Fibroblast of lung (primary cell): ENCODE measurements around the gene RPH3AL. TPM values are rescaled to one million over a fixed set of nuclear protein-coding genes. Genes with fewer than 3 reads are reported as not detected.

Source experiments
- DNase-seq, 2 donors: peaks; one replicate each; pipeline versions ENCODE4 v3.0.0 to v3.0.0-alpha.2; 2010; ENCODE audit warnings: low read depth in 2 of 2
- H2AFZ ChIP-seq: 2 replicates; pipeline ENCODE4 v1.5.1; 2012; ENCODE audit warnings: low read length, control low read depth, inconsistent platforms
- H3K27ac ChIP-seq: 2 replicates; pipeline ENCODE4 v1.5.1; 2011; ENCODE audit warnings: low read length, control low read depth; ENCODE audit not compliant: insufficient read depth
- H3K27me3 ChIP-seq: 2 replicates; pipeline ENCODE4 v1.5.1; 2011; ENCODE audit warnings: mild to moderate bottlenecking, low read length; ENCODE audit not compliant: control insufficient read depth, insufficient read depth
- H3K36me3 ChIP-seq: 2 replicates; pipeline ENCODE4 v1.5.1; 2011; ENCODE audit warnings: low read length; ENCODE audit not compliant: control insufficient read depth, insufficient read depth
- H3K4me1 ChIP-seq: 2 replicates; pipeline ENCODE4 v1.5.1; 2011; ENCODE audit warnings: low read length; ENCODE audit not compliant: control insufficient read depth, insufficient read depth; ENCODE audit errors: extremely low read depth
- H3K4me2 ChIP-seq: 2 replicates; pipeline ENCODE4 v1.5.1; 2011; ENCODE audit warnings: low read length, control low read depth; ENCODE audit not compliant: insufficient read depth; ENCODE audit errors: extremely low read depth
- H3K4me3 ChIP-seq, 4 experiments: fragments of 200-600 bp in 1 of 4; sonication (generic) in 1 of 4; replicated peaks in 1 of 4; 2 replicates each; pipeline ENCODE4 v1.5.1; 2011 to 2016; ENCODE audit warnings: low read length in 4 of 4, low read depth in 3 of 4, mild to moderate bottlenecking in 3 of 4, control low read depth in 2 of 4, inconsistent platforms in 1 of 4, mixed read lengths in 1 of 4; ENCODE audit not compliant: insufficient read depth in 1 of 4; ENCODE audit errors: control extremely low read depth in 1 of 4
- H3K79me2 ChIP-seq: 2 replicates; pipeline ENCODE4 v1.5.1; 2012; ENCODE audit warnings: mild to moderate bottlenecking, low read length, inconsistent platforms; ENCODE audit not compliant: control insufficient read depth, insufficient read depth
- H3K9ac ChIP-seq: 2 replicates; pipeline ENCODE4 v1.5.1; 2011; ENCODE audit warnings: mild to moderate bottlenecking, low read length, control low read depth; ENCODE audit not compliant: insufficient read depth
- H3K9me3 ChIP-seq: 2 replicates; pipeline ENCODE4 v1.5.1; 2012; ENCODE audit warnings: low read depth, low read length; ENCODE audit not compliant: control insufficient read depth, insufficient read depth
- H4K20me1 ChIP-seq: 2 replicates; pipeline ENCODE4 v1.5.1; 2011; ENCODE audit warnings: low read length; ENCODE audit not compliant: control insufficient read depth, insufficient read depth; ENCODE audit errors: extremely low read depth
- CTCF ChIP-seq, 2 donors: IDR thresholded peaks in 1 of 2; conservative IDR thresholded peaks in 1 of 2; 1 replicate in 1 of 2; 2 replicates in 1 of 2; pipeline ENCODE4 v1.5.1; 2011 to 2012; ENCODE audit warnings: low read length in 2 of 2, control low read depth in 1 of 2, inconsistent platforms in 1 of 2, low read depth in 1 of 2, mild to moderate bottlenecking in 1 of 2
- EZH2 ChIP-seq: IDR thresholded peaks from 2 replicates; pipeline ENCODE4 v1.5.1; 2012; ENCODE audit warnings: low read length, control low read depth, mild to moderate bottlenecking; ENCODE audit errors: missing control alignments
- polyA plus RNA-seq, 2 donors: library from polyadenylated mRNA; depleted of rRNA in 1 of 2; stranded (reverse) in 1 of 2; unstranded in 1 of 2; fragments of >200 nt; gene quantifications; 2 replicates each; pipeline ENCODE4 v1.2.1, GENCODE V29; 2011 to 2012; ENCODE audit warnings: missing spikeins in 1 of 2
- total RNA-seq: library from RNA; depleted of rRNA; stranded (reverse); fragments of >200 nt; gene quantifications from 2 replicates; pipeline ENCODE4 v1.2.1, GENCODE V29; 2014

RPH3AL gene
- total and polyA plus RNA-seq, 2 donors (not counting 1 experiment from before 2014, with no cell fraction given) = 0.49 to 3.0 TPM

GRCh38 chr17:197352-197751, 155.3 kb downstream of the RPH3AL start:
- H4K20me1 ChIP-seq = no peaks in the 10 kb centered on the region
- no peak overlapping the region for H2AFZ ChIP-seq
- no peaks in the 10 kb centered on the region for H3K36me3 ChIP-seq
- no peak overlapping the region for H3K27ac ChIP-seq
- H3K9ac ChIP-seq = no peak overlapping the region
- H3K4me2 ChIP-seq = no peak overlapping the region
- no peak overlapping the region for H3K4me3 ChIP-seq
- DNase-seq = no peak
- no peak for TF ChIP-seq EZH2
- no peak for TF ChIP-seq CTCF (conservative IDR thresholded peaks at IDR 0.05 in 1 of 2, IDR thresholded peaks at IDR 0.05 in 1 of 2; ENCODE audit: low read depth in 1 of 2, low read length in 2 of 2)
- H3K27me3 ChIP-seq = no peaks in the 10 kb centered on the region
- no peaks in the 10 kb centered on the region for H3K9me3 ChIP-seq
- H3K4me1 ChIP-seq = no peaks in the 10 kb centered on the region
- H3K79me2 ChIP-seq = no peaks in the 10 kb centered on the region

GRCh38 chr17:194828-195602, 157.6 kb downstream of the RPH3AL start:
- TF ChIP-seq EZH2 (no peak), CTCF (conservative IDR thresholded peaks at IDR 0.05 in 1 of 2, IDR thresholded peaks at IDR 0.05 in 1 of 2; ENCODE audit: low read depth in 1 of 2, low read length in 2 of 2) (no peak)
- no peak overlapping the region for H3K9ac ChIP-seq
- no peaks in the 10 kb centered on the region for H3K4me1 ChIP-seq
- no peaks in the 10 kb centered on the region for H4K20me1 ChIP-seq
- H3K4me2 ChIP-seq = no peak overlapping the region
- no peaks in the 10 kb centered on the region for H3K9me3 ChIP-seq
- H3K27ac ChIP-seq = no peak overlapping the region
- DNase-seq = no peak
- H3K4me3 ChIP-seq = no peak overlapping the region
- H3K36me3 ChIP-seq = no peaks in the 10 kb centered on the region
- no peaks in the 10 kb centered on the region for H3K79me2 ChIP-seq
- no peak overlapping the region for H2AFZ ChIP-seq
- no peaks in the 10 kb centered on the region for H3K27me3 ChIP-seq

GRCh38 chr17:193841-194806, 158.5 kb downstream of the RPH3AL start:
- TF ChIP-seq EZH2 = no peak
- TF ChIP-seq CTCF (conservative IDR thresholded peaks at IDR 0.05 in 1 of 2, IDR thresholded peaks at IDR 0.05 in 1 of 2; ENCODE audit: low read depth in 1 of 2, low read length in 2 of 2) = no peak
- no peaks in the 10 kb centered on the region for H3K9me3 ChIP-seq
- H2AFZ ChIP-seq = no peak overlapping the region
- no peaks in the 10 kb centered on the region for H3K79me2 ChIP-seq
- no peak overlapping the region for H3K4me3 ChIP-seq
- no peaks in the 10 kb centered on the region for H3K36me3 ChIP-seq
- no peaks in the 10 kb centered on the region for H4K20me1 ChIP-seq
- H3K4me1 ChIP-seq = no peaks in the 10 kb centered on the region
- no peak overlapping the region for H3K27ac ChIP-seq
- H3K27me3 ChIP-seq = no peaks in the 10 kb centered on the region
- no peak overlapping the region for H3K4me2 ChIP-seq
- H3K9ac ChIP-seq = no peak overlapping the region
- DNase-seq = no peak
